Chondrocyte (in vitro differentiated cells): ENCODE measurements around the gene SMARCC2. TPM values are rescaled to one million over a fixed set of nuclear protein-coding genes. Genes with fewer than 3 reads are reported as not detected.
A peak's percentile ranks its signal among the peaks of the same experiment; 100 is the strongest.
"Not testable (repeated sequence)": the region's sequence is repeated elsewhere in the genome, so short reads cannot be mapped to it uniquely, and the experiment has no call there.

ENCODE experiments used
- DNase-seq: peaks from one replicate; pipeline ENCODE4 v3.0.0; 2021; ENCODE audit warnings: mixed read lengths, low spot score
- H3K27ac Mint-ChIP-seq: one replicate; pipeline ENCODE4 v1.8.0; 2021; ENCODE audit warnings: mild to moderate bottlenecking, moderate library complexity, mixed read lengths; ENCODE audit not compliant: unreplicated experiment
- H3K27me3 Mint-ChIP-seq: 2 replicates; pipeline ENCODE4 v1.8.0; 2021; ENCODE audit warnings: low read depth, mixed read lengths
- H3K36me3 Mint-ChIP-seq: 2 replicates; pipeline ENCODE4 v1.8.0; 2021; ENCODE audit warnings: low read depth, mixed read lengths
- H3K4me1 Mint-ChIP-seq: 2 replicates; pipeline ENCODE4 v1.8.0; 2021; ENCODE audit warnings: low read depth, mild to moderate bottlenecking, mixed read lengths
- H3K4me3 Mint-ChIP-seq: one replicate; pipeline ENCODE4 v1.8.0; 2021; ENCODE audit warnings: mild to moderate bottlenecking, moderate library complexity, mixed read lengths; ENCODE audit not compliant: unreplicated experiment
- H3K9me3 Mint-ChIP-seq: 2 replicates; pipeline ENCODE4 v1.8.0; 2021; ENCODE audit warnings: low read depth, mixed read lengths
- total RNA-seq: library from RNA; stranded (reverse); gene quantifications from 3 replicates; pipeline ENCODE4 v1.2.1, GENCODE V29; 2021
- TF ChIP-seq, protein P1 (sequence below): fragments of 200-600 bp; sonication (generic); IDR thresholded peaks from 2 replicates; pipeline ENCODE4 v1.5.0; 2021; ENCODE audit warnings: antibody characterized with exemption, mild to moderate bottlenecking, moderate library complexity

Gene SMARCC2
- total RNA-seq, 1 donor from 2014 or later, result 57.4 TPM

DNA sequence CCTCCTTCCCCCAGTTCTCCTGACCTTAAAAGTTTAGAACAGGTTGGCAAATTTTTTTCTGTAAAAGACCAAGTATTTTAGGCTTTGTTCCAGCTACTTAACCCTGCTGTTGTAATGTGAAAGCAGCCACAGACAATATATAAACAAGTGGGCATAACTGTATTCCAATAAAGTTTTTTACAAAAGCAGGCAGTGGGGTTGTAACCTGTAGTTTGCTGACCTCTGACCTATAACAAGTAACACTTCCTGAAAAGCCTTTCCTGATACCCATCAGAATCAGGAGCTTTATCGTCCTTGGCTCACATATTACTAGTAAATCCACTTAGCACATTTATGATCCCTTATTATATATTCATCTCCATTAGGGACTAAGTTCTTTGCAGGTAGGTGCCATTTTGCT lies 13.1 kb upstream of the SMARCC2 start:
- H3K36me3 Mint-ChIP-seq, result peaks cover 22% of the 10 kb centered on the region
- H3K4me3 Mint-ChIP-seq, result no peak overlapping the region
- H3K9me3 Mint-ChIP-seq, result no peaks in the 10 kb centered on the region
- no peak for DNase-seq
- H3K27ac Mint-ChIP-seq, result no peak overlapping the region
- H3K27me3 Mint-ChIP-seq, result no peaks in the 10 kb centered on the region
- TF ChIP-seq, protein P1, sequence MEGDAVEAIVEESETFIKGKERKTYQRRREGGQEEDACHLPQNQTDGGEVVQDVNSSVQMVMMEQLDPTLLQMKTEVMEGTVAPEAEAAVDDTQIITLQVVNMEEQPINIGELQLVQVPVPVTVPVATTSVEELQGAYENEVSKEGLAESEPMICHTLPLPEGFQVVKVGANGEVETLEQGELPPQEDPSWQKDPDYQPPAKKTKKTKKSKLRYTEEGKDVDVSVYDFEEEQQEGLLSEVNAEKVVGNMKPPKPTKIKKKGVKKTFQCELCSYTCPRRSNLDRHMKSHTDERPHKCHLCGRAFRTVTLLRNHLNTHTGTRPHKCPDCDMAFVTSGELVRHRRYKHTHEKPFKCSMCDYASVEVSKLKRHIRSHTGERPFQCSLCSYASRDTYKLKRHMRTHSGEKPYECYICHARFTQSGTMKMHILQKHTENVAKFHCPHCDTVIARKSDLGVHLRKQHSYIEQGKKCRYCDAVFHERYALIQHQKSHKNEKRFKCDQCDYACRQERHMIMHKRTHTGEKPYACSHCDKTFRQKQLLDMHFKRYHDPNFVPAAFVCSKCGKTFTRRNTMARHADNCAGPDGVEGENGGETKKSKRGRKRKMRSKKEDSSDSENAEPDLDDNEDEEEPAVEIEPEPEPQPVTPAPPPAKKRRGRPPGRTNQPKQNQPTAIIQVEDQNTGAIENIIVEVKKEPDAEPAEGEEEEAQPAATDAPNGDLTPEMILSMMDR, result no peak
- peaks cover 10% of the 10 kb centered on the region for H3K4me1 Mint-ChIP-seq

- H3K9me3 Mint-ChIP-seq, result no peaks in the 10 kb centered on the region
- H3K36me3 Mint-ChIP-seq, result no peaks in the 10 kb centered on the region
- DNase-seq, result no peak
- H3K4me3 Mint-ChIP-seq, result no peak overlapping the region
- no peaks in the 10 kb centered on the region for H3K27me3 Mint-ChIP-seq
- TF ChIP-seq, protein P1, result no peak
- peak overlapping the region; percentile 3 for H3K27ac Mint-ChIP-seq
- H3K4me1 Mint-ChIP-seq, result peaks cover 18% of the 10 kb centered on the region
Observed at GRCh38 chr12:56198836-56199235, 9.6 kb upstream of the SMARCC2 start.

- H3K36me3 Mint-ChIP-seq, result no peaks in the 10 kb centered on the region
Observed at GRCh38 chr12:56197921-56198635, 8.8 kb upstream of the SMARCC2 start.

GRCh38 chr12:56196818-56197550 lies 7.7 kb upstream of the SMARCC2 start:
- not testable (repeated sequence) for H3K4me3 Mint-ChIP-seq, H3K36me3 Mint-ChIP-seq, H3K9me3 Mint-ChIP-seq, DNase-seq, H3K27me3 Mint-ChIP-seq
- peaks cover 27% of the 10 kb centered on the region for H3K4me1 Mint-ChIP-seq
- peak overlapping the region; percentile 91 for H3K27ac Mint-ChIP-seq

More at GRCh38 chr12:56197921-56198635, 8.8 kb upstream of the SMARCC2 start:
- Mint-ChIP-seq H3K4me3 (no peak overlapping the region), H3K9me3 (no peaks in the 10 kb centered on the region), H3K4me1 (peaks cover 23% of the 10 kb centered on the region), H3K27me3 (no peaks in the 10 kb centered on the region), H3K27ac (peak overlapping the region; percentile 91)
- TF ChIP-seq, protein P1, result no peak
- DNase-seq, result no peak

DNA sequence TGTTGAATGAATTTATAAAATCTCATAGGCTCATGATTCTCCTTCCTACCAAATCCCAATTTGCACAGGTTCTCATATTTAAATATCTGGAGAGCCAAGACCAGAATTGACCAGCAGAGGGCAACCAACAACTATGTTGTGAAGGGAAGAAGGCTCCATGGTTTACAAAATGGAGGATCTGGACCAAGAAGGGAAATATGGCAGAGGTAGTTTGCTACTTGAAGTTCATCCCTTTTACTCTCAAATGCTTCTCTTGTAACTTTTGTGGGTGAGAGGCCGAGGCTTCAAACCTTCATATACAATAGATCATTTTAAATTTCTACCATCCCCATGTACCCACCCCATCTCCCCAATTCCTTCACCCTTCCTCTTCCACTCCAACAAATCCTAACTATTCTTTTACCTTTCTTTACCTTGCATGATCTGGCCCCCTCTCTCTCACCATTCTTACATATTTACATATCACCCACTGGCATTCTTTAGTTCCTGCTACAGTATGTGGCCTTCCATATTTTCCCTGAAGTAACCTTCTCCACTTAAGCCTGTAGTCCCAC lies 3.8 kb upstream of the SMARCC2 start:
- TF ChIP-seq, protein P1, result peak; percentile 92
- no peaks in the 10 kb centered on the region for H3K27me3 Mint-ChIP-seq
- H3K36me3 Mint-ChIP-seq, result no peaks in the 10 kb centered on the region
- no peak for DNase-seq
- H3K4me3 Mint-ChIP-seq, result no peak overlapping the region
- H3K9me3 Mint-ChIP-seq, result no peaks in the 10 kb centered on the region
- H3K27ac Mint-ChIP-seq, result peak overlapping the region; percentile 52
- peaks cover 34% of the 10 kb centered on the region for H3K4me1 Mint-ChIP-seq
